Adrenal gland (tissue), 12 donors: ENCODE measurements around the gene CRYBG1. TPM values are rescaled to one million over a fixed set of nuclear protein-coding genes. Genes with fewer than 3 reads are reported as not detected.

Experiments
- DNase-seq, 7 donors: peaks; one replicate each; pipeline ENCODE4 v3.0.0-alpha.2; 2019 to 2020
- H3K27ac ChIP-seq, 5 donors: fragments of 200-600 bp; sonication (generic) in 4 of 5; 1 replicate in 3 of 5; 2 replicates in 2 of 5; pipeline versions ENCODE4 v1.5.1 to v1.8.0; 2016 to 2020; ENCODE audit warnings: mild to moderate bottlenecking in 1 of 5
- H3K27me3 ChIP-seq: fragments of 200-600 bp; 2 replicates; pipeline ENCODE4 v1.8.0; 2021
- H3K36me3 ChIP-seq, 2 donors: fragments of 200-600 bp; replicated peaks in 1 of 2; 1 replicate in 1 of 2; 2 replicates in 1 of 2; pipeline versions ENCODE4 v1.5.1 to v1.8.0; 2018 to 2022
- H3K4me1 ChIP-seq, 2 donors: fragments of 200-600 bp; replicated peaks in 1 of 2; 1 replicate in 1 of 2; 2 replicates in 1 of 2; pipeline versions ENCODE4 v1.5.1 to v1.8.0; 2018 to 2021
- H3K4me3 ChIP-seq, 4 donors: fragments of 200-600 bp; sonication (generic) in 3 of 4; one replicate each; pipeline ENCODE4 v1.5.1; 2016 to 2018
- H3K9me3 ChIP-seq, 3 donors: fragments of 200-600 bp; sonication (generic) in 1 of 3; replicated peaks in 1 of 3; 1 replicate in 2 of 3; 2 replicates in 1 of 3; pipeline versions ENCODE4 v1.5.1 to v1.8.0; 2016 to 2021
- CTCF ChIP-seq, 6 experiments: fragments of 450-650 bp in 4 of 6; fragments of 200-600 bp in 2 of 6; sonication (generic) in 1 of 6; IDR thresholded peaks; 1 replicate in 5 of 6; 2 replicates in 1 of 6; pipeline versions ENCODE4 v1.5.1 to v1.8.0; 2016 to 2021; ENCODE audit warnings: antibody characterized with exemption in 6 of 6, mild to moderate bottlenecking in 2 of 6, moderate library complexity in 1 of 6
- POLR2A ChIP-seq, 2 donors: fragments of 450-650 bp; IDR thresholded peaks; one replicate each; pipeline ENCODE4 v1.6.1; 2017; ENCODE audit warnings: antibody characterized with exemption in 2 of 2, mild to moderate bottlenecking in 2 of 2, moderate library complexity in 1 of 2
- WGBS, 4 donors: extraction: QIAGEN DNeasy Blood & Tissue Kit in 2 of 4; methylation state at CpG; one replicate each; pipeline versions ENCODE4 v1.1.5 to v1.1.7; 2013 to 2017; 5-methylcytosine and 5-hydroxymethylcytosine counted together
- intact Hi-C, 2 donors: fragments of 100-400 bp; cut with DNase I; formaldehyde crosslinking; loops; one replicate each; pipeline versions ENCODE4 v1.14.1 to v1.15.0; 2022 to 2023
- polyA plus RNA-seq, 3 donors: library from polyadenylated mRNA; stranded (reverse); fragments of 200-250 nt in 2 of 3; fragments of 350-450 nt in 1 of 3; fragmentation: Illumina TruSeq in 1 of 3; extraction: RNeasy Lipid Tissue Mini Kit (QIAGEN cat#74804) in 1 of 3; gene quantifications; one replicate each; pipeline ENCODE4 v1.2.3, GENCODE V29; 2013 to 2014
- total RNA-seq, 9 donors: library from RNA; depleted of rRNA in 4 of 9; stranded (reverse); fragments of >200 nt in 4 of 9; fragments of 120-200 nt in 1 of 9; fragmentation: NEBNext Ultra II Directional in 1 of 9; extraction: Animal tissue kit (Norgen Biotek cat#: 25700) in 1 of 9; gene quantifications; one replicate each; pipeline versions ENCODE4 v1.1.0 to v1.2.4, GENCODE V29; 2013 to 2023
- donor health status: healthy with polysubstance abuse.
- donor health status: Bipolar disorder and iron deficiency.
- donor health status: DM: yes; HTN: yes; CAD: no.
- donor health status: DM: no; HTN: no; CAD: no.
- donor health status: DM: no; HTN: no; CAD: no.
- donor health status: DM: yes; HTN: yes; CAD: no.

The CRYBG1 gene
- total and polyA plus RNA-seq, 12 donors = 0.83 to 5.1 (median 2.2) TPM

DNA sequence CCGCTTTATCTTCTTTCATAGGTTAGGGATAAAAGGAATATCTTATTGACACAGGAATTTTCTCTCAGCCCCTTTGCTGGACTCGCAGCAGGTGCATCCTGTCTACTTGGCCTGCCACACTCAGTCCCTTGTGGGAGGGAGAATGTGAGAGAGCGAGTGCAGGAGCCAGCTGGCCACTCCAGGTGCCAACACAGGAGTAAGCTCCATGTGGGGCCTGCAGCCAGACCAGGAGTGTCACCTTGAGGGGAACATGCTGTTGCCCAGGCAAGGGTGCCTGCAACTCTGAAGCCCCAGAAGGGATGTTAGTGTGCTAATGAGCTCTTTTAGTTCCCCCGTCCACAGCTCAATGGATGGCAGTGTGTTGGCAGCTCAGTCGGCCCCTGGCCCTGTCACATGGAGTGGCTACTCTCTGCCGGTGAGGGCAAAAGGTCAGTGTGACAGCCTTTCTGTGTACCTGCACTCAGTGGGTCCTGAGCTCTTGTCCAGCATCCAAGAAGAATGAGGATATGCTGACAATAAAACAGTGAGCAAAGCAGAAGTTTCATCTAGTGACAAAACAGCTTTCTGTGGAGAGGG, 57.1 kb downstream of the CRYBG1 start:
- intact Hi-C loops = no loop called here
- H3K4me1 ChIP-seq = no peaks in the 10 kb centered on the region
- TF ChIP-seq POLR2A (IDR thresholded peaks at IDR 0.05) = no peak
- TF ChIP-seq CTCF (IDR thresholded peaks at IDR 0.05) = no peak
- H3K36me3 ChIP-seq = no peaks in the 10 kb centered on the region
- no peak for DNase-seq
- H3K4me3 ChIP-seq = no peak overlapping the region
- no peak overlapping the region for H3K27ac ChIP-seq
- WGBS, 4 donors = 85 to 87% (median 86%) methylated on average over 4 to 6 of the region's 6 CpGs
- H3K9me3 ChIP-seq = no peaks in the 10 kb centered on the region
- H3K27me3 ChIP-seq = no peaks in the 10 kb centered on the region

GRCh38 chr6:106419900-106420613, 59.5 kb downstream of the CRYBG1 start:
- H3K27me3 ChIP-seq = no peaks in the 10 kb centered on the region
- TF ChIP-seq CTCF (IDR thresholded peaks at IDR 0.05) (no peak), POLR2A (IDR thresholded peaks at IDR 0.05) (no peak)
- H3K27ac ChIP-seq = no peak overlapping the region
- intact Hi-C loops = no loop called here
- H3K4me3 ChIP-seq = no peak overlapping the region
- H3K36me3 ChIP-seq = no peaks in the 10 kb centered on the region
- no peaks in the 10 kb centered on the region for H3K4me1 ChIP-seq
- DNase-seq = no peak
- no peaks in the 10 kb centered on the region for H3K9me3 ChIP-seq
- 36 to 51% (median 47%) methylated on average over 2 of the region's 2 CpGs for WGBS, 4 donors

- intact Hi-C loops = no loop called here
- DNase-seq = no peak
- TF ChIP-seq POLR2A (IDR thresholded peaks at IDR 0.05) = no peak
- no peak for TF ChIP-seq CTCF (IDR thresholded peaks at IDR 0.05)
- H3K27ac ChIP-seq = no peak overlapping the region
- 90 to 100% (median 95%) methylated on average over 2 of the region's 2 CpGs for WGBS, 4 donors
- no peaks in the 10 kb centered on the region for H3K4me1 ChIP-seq
- no peak overlapping the region for H3K4me3 ChIP-seq
- H3K27me3 ChIP-seq = no peaks in the 10 kb centered on the region
- H3K9me3 ChIP-seq = no peaks in the 10 kb centered on the region
- H3K36me3 ChIP-seq = no peaks in the 10 kb centered on the region
Observed at GRCh38 chr6:106421496-106421895, 61.0 kb downstream of the CRYBG1 start.

DNA sequence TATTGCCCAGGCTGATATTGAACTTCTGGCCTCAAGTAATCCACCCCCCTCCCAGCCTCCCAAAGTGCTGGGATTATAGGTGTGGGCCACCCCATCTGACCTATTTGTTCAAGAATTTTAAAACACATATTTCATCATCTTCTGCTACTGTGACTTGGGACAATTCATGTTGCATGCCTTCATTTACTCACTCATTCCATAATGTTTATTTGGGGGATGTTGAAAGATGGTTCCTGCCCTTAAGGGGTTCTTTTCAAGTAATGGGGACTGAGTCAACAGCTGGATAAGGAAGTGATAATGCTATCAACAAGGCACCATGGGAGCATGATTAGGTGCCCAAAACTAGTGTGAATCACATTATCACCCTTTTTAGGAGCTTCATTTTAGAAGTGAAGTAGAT, 62.0 kb downstream of the CRYBG1 start:
- Histone ChIP-seq H3K4me1 (no peaks in the 10 kb centered on the region), H3K4me3 (no peak overlapping the region), H3K9me3 (no peaks in the 10 kb centered on the region), H3K36me3 (no peaks in the 10 kb centered on the region), H3K27me3 (no peaks in the 10 kb centered on the region), H3K27ac (no peak overlapping the region)
- no peak for DNase-seq
- intact Hi-C loops = no loop called here
- no peak for TF ChIP-seq POLR2A (IDR thresholded peaks at IDR 0.05)
- no peak for TF ChIP-seq CTCF (IDR thresholded peaks at IDR 0.05)
